Fibroblast of skin of left quadriceps (primary cell): ENCODE measurements around the gene MTAP.

Experiments
- DNase-seq, 2 experiments: peaks; one replicate each; pipeline ENCODE4 v3.0.0-alpha.2; 2013; ENCODE audit warnings: low read depth in 2 of 2

Gene MTAP

DNA sequence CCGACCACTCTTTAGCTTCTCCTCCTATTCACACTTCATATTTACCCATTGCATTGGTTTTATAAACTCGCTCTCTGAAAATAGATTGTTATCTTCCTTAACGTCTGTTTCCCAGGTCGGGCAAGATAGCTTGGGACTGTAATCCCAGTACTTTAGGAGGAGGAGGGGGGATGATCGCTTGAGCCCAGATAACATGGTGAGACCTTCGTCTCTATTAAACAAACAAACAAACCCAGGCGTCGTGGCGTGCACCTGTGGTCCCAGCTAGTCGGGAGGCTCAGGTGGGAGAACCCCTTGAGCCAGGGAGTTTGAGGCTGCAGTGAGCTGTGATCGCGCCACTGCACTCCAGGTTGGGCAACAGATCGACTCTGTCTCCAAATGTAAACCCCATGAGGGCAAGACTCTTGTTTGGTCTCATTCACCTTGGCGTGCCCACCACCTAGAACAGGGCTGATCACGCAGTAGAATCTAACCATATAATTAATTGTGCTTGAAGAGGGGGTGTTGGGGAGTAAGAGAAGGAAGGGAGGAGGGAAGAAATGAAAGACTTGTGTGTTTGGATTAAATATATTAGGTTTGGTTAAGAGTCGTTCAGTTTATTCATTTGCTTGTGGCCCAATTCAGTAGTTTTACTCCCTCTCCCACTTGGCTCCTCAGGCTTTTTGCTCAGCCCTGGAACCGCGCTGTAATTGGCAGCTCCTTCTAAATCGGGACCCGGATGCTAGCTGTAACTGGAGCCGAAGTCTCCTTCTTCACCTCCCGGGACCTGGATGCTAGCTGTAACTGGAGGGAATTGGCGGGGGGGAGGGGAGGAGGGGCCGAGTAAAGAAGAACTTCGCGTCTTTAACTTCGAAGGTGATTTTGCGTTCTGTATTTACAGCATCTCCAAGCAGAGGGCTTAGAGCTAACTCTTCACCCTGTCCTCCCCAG, 166.8 kb downstream of the MTAP start:
- no peak for DNase-seq

DNA sequence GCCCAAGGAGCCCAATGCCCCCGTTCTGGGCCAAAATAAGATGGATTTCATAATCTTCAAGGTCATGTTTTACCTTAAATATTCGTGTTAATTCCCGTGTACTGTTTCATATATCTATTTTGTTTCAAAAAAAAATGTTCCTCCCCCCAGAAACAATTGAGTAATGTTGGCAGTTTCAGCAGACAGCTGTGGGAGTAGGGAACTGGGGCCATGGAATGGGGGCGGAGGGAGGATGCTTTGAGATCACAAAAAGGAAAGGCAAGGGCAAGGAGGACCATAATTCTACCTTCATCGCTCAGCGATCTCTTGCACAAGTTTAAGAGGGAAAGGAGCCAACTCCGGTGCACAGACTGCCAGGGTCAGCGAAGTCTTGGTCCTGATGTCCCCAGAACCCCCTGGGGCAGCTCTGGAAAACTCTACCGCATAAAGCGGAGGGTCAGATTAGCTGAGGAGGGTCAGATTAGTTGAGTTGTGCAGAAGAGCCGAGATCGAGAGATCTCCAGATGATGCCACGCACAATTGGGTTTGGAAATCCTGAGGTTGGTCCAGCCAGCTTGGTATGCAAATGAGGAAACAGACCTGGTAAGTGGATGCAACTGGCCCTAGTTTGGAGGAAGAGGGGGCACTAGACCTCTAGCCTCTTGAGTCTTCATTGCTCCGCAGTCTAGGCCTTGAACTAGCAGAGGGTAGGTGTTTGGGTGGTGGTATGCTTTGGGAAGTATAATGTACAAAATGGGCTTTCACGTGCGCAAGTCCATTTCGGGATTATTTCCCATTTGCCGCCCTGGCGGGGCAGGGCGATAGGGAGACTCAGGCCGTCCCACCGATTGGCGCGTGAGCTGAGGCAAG, 167.7 kb downstream of the MTAP start:
- DNase-seq: no peak

DNA sequence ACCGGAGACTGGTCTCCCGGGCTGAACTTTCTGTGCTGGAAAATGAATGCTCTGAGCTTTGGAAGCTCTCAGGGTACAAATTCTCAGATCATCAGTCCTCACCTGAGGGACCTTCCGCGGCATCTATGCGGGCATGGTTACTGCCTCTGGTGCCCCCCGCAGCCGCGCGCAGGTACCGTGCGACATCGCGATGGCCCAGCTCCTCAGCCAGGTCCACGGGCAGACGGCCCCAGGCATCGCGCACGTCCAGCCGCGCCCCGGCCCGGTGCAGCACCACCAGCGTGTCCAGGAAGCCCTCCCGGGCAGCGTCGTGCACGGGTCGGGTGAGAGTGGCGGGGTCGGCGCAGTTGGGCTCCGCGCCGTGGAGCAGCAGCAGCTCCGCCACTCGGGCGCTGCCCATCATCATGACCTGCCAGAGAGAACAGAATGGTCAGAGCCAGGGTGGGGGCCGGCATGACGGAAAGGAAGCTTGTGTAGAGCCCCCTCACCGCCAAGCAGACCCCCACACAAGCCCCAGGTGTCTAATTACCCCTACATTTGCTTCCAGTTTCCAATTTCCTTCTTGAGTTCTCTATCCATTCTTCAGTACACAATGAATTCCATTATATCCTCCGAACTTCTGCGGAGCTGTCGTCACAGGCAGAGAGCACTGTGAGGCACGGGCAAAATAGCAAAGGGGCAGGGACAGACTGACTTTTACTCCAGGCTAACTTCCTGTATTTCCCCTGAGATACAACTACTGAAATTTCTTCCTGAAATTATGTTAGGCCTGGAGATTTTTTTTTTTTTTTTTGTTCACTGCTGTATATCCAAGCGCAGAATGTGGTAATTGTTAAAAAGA, 168.6 kb downstream of the MTAP start:
- DNase-seq: no peak

DNA sequence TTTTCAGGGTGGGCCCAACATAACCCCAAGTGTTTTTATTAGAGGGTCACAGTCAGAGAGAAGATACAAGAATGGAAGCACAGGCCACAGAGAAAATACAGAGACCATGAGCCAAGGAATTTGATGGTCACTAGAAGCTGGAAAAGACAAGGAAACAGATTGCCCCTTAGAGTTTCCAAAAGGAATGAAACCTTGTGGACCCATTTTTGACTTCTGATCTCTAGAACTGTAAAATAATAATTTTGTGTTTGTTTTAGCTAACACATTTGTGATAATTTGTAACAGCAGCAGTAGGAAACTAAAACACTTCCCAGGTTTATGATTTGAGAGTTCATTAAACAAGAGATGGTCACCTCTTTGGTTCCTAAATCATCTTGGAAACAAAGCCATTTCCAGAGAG, 169.9 kb downstream of the MTAP start:
- DNase-seq: no peak

DNA sequence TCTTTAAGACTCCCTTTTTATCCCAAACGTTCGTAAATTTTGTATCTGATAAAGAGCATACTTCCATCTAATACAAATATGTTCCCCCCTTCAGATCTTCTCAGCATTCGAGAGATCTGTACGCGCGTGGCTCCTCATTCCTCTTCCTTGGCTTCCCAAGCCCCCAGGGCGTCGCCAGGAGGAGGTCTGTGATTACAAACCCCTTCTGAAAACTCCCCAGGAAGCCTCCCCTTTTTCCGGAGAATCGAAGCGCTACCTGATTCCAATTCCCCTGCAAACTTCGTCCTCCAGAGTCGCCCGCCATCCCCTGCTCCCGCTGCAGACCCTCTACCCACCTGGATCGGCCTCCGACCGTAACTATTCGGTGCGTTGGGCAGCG, 171.9 kb downstream of the MTAP start:
- DNase-seq: no peak

DNA sequence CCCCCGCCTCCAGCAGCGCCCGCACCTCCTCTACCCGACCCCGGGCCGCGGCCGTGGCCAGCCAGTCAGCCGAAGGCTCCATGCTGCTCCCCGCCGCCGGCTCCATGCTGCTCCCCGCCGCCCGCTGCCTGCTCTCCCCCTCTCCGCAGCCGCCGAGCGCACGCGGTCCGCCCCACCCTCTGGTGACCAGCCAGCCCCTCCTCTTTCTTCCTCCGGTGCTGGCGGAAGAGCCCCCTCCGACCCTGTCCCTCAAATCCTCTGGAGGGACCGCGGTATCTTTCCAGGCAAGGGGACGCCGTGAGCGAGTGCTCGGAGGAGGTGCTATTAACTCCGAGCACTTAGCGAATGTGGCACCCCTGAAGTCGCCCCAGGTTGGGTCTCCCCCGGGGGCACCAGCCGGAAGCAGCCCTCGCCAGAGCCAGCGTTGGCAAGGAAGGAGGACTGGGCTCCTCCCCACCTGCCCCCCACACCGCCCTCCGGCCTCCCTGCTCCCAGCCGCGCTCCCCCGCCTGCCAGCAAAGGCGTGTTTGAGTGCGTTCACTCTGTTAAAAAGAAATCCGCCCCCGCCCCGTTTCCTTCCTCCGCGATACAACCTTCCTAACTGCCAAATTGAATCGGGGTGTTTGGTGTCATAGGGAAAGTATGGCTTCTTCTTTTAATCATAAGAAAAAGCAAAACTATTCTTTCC, 172.4 kb downstream of the MTAP start:
- no peak for DNase-seq

DNA sequence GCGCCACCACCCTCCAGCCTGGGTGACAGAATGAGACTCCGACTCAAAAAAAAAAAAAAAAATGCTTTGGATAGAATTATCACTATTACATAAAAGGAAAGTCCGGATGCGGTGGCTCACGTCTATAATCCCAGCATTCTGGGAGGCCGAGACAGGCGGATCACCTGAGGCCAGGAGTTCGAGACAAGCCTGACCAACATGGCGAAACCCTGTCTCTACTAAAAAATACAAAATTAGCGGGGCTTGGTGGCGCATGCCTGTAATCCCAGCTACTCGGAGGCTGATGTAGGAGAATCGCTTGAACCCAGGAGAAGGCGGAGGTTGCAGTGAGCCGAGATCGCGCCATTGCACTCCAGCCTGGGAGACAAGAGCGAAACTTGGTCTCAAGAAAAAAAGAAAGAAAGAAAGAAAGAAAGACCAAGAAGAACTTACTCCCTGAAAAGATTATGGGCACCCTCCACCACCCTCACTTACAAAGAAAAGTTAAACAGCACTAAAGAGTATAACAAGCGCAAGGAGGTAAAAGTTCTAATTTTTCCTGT, 174.0 kb downstream of the MTAP start:
- DNase-seq: no peak

DNA sequence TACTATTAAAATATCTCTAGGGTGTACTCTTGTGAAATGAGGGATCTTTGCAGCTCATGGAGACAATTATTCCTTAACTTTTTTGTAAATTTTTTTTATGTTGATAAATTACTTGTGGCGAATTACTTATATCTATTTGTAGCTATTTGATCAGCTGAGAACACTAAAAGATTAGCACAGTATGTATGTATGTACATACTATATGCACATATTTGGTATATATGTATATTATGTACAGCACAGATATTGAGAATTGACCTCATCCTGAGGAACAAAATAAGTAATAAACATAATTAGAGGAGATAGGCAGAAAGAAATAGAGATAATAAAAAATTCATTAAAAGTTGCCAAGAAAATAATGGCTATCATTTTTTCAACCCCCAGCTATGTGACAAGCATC, 180.0 kb downstream of the MTAP start:
- DNase-seq: no peak

DNA sequence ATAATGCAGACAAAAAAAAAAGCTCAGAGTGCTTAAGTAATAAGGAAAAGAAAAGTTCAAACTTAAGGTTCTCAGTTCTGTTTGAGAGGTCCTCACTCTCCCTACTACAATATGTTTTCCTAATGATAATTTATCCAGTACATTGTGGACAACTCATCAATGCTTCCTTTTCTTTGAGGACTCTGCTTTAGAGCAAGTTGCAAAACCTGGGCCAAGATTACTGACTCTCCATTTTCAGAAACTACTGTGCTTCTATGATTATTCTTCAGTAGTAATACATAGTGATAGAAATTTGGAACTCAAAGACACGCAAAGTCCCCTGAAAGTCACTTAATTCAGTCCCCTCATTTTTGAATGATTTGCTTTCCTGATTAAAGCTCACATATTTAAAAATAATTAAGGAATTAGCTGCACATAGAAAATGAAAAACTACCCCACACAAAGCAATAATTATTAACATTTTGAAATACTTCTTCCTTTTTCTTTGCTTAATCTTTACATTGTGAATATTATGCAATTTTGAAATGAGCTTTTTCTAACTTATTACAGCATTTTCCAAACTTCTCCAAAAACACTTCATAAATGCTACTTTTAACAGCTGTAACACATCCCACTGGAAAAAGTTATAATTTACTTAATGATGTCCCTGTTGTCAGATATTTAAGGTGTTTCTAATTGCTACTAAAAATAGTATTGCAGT, 180.6 kb downstream of the MTAP start:
- DNase-seq: no peak

DNA sequence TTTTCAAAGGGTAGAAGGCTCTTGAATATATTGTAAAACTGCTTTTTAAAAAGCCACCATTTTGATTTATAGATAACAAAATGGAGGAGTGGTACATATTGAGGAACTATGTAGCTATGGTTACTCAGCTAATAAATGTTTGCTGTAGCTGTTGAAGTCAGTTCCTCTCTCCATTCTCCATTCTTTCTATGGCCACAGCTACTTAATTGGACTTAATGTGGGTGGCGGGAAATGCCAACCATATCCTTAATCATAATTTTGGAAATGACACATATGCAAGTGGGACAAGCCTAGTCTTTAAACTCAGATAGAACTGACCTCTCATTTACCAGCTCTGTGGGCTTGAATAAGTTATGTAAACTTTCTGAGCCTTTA, 181.1 kb downstream of the MTAP start:
- DNase-seq: no peak

DNA sequence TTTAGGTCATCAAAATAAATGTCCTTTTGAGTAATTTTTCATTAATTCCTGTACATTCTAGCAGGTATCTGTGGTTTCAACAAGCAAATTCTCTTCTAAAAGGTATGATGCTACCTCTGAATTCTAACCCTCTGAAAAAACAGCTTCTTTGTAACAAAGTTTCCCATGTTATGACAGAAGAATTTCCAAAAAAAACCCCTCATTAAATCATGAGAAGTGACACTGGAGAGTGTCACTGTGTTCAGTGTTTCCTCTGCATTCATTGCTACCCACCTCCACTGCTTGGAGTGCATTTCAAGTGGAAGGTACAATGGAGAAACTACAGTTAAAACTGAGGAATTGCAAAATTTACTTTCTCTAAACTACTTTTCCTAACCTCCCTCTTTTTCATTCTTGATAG, 181.7 kb downstream of the MTAP start:
- no peak for DNase-seq

DNA sequence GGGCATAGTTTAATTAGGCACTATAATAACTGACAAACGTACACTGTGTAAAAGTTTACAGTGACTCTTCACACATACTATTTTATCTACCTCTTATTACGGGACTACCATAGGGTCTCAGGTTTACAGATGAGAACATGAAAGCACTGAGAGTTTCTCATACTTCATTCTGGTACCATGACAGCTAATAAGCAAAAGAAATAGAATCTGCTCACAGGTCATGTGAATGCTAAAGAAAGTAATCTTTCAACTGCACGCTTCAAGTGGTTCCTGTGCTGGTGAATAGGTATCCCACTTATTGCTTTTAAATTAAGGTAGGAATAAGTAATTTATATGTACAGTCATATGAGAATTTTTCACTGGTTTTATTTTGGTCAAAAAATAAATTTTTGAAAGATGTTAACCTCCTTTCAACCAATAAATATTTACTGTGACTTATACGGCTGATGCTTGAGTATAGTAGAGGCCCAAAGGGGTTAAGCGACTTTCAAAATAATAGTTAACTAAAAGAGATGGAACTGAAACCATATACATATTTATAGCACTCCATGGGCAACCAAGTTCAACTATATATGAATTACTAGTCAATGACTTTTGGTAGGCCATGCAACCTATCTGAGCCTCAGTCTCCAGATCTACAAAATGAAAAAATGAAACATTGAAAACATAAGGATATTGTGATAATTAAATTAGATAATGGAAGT, 183.7 kb downstream of the MTAP start:
- DNase-seq: no peak
